ENCODE data around the gene ARHGEF16.

The ARHGEF16 gene

GRCh38 chr1:3477241-3477995 is 23.0 kb downstream of the ARHGEF16 start:
- in situ Hi-C loops (cut with HindIII; ENCODE audit: low sequenced_read_pairs): no loop called here

GRCh38 chr1:3478187-3478586 is 23.7 kb downstream of the ARHGEF16 start:
- in situ Hi-C loops (cut with HindIII; ENCODE audit: low sequenced_read_pairs): no loop called here

DNA sequence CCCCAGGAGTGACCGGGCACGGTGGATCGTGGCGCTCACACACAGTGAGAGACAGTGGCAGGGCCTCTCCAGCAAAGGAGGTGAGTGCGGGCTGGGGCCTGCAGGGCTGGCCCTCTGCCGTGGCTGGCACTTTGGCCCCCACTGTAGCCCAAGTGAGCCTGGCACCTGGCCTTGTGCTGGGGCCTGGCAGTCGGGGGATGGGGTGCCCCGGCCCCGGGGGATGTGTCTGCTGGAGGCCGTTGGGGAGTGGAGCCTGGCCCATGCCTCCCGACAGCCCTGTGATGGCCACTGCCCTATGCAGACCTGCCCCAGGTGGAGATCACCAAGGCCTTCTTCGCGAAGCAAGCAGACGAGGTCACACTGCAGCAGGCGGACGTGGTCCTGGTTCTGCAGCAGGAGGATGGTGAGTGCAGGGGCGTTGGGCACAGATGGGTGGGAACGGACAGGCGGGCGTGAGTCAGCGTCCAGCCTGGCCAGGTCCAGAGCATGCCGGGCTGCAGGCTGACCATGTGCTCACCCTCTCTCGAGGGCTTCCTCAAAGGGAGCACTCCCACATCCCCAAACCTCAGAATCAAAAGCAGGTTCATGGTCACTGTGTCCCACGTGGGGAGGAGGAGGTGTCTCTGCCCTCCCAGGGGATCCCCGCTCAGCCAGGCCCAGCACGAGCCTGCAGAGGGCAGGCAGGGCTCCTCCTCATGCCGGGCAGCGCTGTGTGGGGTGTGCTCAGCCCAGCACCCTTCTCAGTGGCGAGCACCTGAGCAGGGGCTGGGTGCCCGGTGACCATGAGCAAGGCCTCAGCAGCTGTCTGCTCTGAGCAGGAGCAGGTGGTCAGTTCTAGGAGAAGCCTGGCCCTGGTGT is 25.3 kb downstream of the ARHGEF16 start:
- in situ Hi-C loops (cut with HindIII; ENCODE audit: low sequenced_read_pairs): no loop called here

- in situ Hi-C loops (cut with HindIII; ENCODE audit: low sequenced_read_pairs): no loop called here
Measured at GRCh38 chr1:3480369-3480719, 25.9 kb downstream of the ARHGEF16 start.

- in situ Hi-C loops (cut with HindIII; ENCODE audit: low sequenced_read_pairs): no loop called here
Measured at GRCh38 chr1:3481046-3481445, 26.6 kb downstream of the ARHGEF16 start.

- in situ Hi-C loops (cut with HindIII; ENCODE audit: low sequenced_read_pairs): no loop called here
Measured at GRCh38 chr1:3481836-3482375, 27.4 kb downstream of the ARHGEF16 start.

- in situ Hi-C loops (cut with HindIII; ENCODE audit: low sequenced_read_pairs): no loop called here
Measured at GRCh38 chr1:3482378-3482849, 27.9 kb downstream of the ARHGEF16 start.

GRCh38 chr1:3483380-3483779 is 28.9 kb downstream of the ARHGEF16 start:
- in situ Hi-C loops (cut with HindIII; ENCODE audit: low sequenced_read_pairs): no loop called here

DNA sequence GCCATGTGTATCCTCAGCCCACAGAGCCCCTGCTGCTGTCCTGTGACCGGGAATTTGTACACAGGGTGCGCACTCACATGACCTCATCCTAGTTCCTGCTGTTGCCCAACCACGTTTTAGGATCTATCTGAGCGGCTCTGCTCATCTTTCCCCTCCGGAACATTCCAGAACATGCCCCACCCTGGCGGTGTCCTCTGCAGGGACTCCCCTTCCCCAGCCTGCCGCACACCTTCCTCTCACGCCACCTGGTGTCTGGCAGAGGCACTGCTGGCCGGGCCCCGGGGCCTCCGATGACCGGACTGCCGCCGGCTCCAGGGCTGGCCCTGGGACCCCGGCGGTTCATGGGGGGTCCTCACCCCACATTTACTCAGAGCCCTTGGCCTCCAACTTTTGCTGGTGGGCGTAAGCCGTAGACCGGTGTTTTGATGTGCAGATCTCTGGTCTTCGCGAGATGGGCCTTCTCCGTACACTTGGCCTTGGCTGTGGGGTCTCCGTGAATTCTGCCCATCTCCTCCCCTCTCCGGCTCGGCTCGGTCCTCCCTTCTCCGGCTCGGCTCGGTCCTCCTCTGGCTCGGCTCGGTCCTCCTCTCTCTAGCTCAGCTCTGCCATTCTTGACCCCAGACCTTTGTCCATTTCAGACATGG is 29.5 kb downstream of the ARHGEF16 start:
- in situ Hi-C loops (cut with HindIII; ENCODE audit: low sequenced_read_pairs): no loop called here

- in situ Hi-C loops (cut with HindIII; ENCODE audit: low sequenced_read_pairs): no loop called here
Measured at GRCh38 chr1:3485016-3485415, 30.6 kb downstream of the ARHGEF16 start.

DNA sequence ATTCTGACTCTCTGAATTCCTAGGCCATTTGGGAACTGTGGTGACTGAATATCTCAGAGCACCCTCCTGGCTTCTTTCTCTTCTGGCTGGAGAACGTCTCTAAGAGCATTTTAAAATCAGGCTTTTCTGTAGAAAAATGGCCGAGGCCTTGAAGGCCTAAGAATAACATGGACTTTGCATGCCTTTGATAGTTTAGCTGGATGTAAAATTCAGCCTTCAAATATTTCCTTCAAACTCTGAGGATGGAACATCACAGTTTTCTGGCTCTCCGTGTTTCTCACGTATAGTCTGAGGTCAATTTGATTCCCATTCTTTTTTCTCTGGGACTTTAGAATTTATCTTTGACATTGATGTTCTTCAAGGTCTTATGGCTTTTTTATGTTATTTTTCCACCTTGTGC is 34.0 kb downstream of the ARHGEF16 start:
- in situ Hi-C loops (cut with HindIII; ENCODE audit: low sequenced_read_pairs): no loop called here

- in situ Hi-C loops (cut with HindIII; ENCODE audit: low sequenced_read_pairs): no loop called here
Measured at GRCh38 chr1:3490046-3490745, 35.7 kb downstream of the ARHGEF16 start.

DNA sequence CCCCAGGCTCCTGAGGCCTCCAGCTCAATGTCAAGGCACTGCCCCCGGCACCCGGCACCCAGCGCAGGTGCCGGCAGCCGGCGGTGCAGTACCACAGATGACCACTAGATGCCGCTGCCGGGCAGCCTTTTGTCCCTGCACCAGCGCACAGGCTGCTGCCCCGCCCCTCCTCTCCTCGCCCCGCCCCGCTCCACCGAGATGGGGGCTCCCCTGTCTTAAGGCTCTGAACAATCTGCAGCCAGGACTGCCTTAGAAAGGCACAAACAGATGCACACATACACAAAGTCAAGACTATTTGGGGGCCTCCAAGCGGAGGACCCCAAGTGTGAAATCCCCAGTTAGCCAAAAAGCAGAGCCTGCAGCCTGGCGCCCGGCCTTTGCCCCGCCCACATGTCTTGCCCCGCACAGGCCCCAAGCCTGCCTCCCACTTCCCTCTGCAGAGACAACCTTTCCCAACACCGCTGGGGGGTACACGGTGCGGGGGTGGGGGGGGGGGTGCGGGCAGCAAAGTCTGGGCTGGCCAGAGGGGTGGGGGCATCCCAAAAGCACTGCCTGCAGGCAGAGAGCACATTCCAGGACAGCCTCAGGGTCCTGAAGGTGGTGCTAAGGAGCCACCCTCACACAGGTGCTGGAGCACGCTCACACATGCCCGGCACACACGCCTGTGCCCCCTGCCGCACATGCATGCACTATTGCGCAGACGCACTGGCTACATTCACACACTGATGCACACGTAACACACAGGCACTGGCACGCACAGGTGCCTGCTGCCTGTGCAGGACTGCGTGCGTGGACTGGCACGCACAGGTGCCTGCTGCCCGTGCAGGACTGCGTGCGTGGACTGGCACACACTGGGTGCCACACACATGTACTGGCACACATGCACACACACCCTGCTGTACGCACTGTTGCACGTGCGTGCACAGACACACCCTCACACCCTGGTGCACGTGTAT is 37.1 kb downstream of the ARHGEF16 start:
- in situ Hi-C loops (cut with HindIII; ENCODE audit: low sequenced_read_pairs): no loop called here

DNA sequence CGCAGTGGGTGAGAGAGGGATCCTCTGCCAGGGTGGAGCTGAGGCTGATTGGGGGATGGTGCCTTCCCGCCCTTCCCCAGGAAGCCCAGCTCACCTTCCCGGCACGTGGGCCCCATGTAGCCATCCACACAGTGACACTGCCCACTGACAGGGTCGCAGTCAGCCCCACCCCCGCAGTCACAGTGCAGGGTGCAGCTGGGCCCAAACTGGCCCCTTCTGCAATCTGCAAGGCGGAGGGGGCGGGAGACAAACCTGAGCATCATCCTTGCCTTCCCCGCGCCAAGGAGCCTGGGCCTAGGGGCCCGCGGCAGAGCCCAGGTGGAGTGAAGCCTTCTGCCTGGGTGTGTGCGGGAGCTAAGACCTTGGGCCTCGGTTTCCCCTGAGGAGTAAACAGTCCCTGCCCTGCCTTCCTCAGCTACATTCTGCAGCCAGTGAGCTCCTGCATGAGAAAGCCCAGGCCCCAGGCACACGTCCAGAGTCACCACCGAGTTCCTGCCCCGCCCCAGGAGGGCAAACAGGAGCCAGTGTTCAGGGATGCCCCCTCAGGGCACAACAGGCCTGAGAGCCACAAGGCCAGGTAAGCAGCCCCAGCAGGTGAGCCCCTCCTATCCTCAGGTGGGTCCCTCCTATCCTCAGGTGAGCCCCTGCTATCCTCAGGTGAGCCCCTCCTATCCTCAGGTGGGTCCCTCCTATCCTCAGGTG is 38.2 kb downstream of the ARHGEF16 start:
- in situ Hi-C loops (cut with HindIII; ENCODE audit: low sequenced_read_pairs): no loop called here

DNA sequence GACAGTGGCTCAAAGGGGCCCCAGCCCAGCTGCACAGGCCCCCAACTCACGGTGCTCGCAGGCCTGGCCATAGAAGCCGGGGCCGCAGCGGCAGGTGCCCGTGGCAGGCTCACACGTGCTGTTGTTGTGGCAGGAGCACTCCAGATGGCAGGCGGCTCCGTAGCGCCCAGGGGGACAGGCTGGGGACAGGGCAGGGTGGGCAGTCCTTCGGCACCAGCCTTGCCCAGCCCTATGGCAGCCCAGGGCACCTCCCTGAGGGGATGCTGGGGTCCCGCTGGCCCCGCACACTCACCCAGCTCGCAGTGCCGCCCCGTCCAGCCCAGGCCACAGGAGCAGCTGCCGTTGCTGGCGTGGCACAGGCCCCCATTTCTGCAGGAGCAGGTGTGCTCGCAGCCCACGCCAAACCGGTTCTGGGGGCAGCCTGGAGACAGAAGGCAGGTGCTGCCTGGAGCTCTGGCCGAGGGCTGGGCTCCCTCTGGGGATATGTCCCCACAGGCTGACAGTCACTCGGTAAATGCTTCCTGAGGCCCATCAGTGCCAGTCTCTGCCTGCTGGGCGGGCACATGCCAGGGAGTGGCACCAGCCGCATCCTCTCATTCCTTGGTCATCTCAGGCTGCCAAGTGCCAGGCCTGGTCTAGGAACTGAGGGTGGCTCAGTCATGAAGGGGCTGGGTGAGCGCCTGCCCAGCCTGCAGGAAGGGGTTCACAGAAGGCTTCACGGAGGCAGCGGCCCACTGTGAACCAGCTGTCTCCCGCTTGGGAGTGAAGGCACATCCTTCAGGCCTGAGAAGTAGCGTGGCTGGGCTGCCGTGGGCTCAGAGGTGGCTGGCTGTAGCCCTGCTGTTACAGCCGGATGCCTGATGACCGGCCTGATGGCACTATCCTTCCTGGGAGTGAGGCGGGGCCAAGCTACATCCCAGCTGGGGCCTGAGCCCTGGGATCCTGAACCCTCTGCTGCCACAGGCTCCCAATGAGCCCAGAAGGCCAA is 40.1 kb downstream of the ARHGEF16 start:
- in situ Hi-C loops (cut with HindIII; ENCODE audit: low sequenced_read_pairs): no loop called here

GRCh38 chr1:3495776-3496745 is 41.6 kb downstream of the ARHGEF16 start:
- in situ Hi-C loops (cut with HindIII; ENCODE audit: low sequenced_read_pairs): no loop called here

- in situ Hi-C loops (cut with HindIII; ENCODE audit: low sequenced_read_pairs): no loop called here
Measured at GRCh38 chr1:3496916-3497315, 42.5 kb downstream of the ARHGEF16 start.

Data from DLD1 (cell line).